Astrocyte of the spinal cord (primary cell): ENCODE data around the gene TMEM198.
A peak's percentile ranks its signal among the peaks of the same experiment; 100 is the strongest.

Experiments used
- DNase-seq: peaks from one replicate; pipeline ENCODE4 v3.0.0; 2011; ENCODE audit warnings: low read depth, low spot score
- H3K4me3 ChIP-seq: 2 replicates; pipeline ENCODE4 v1.5.1; 2011; ENCODE audit warnings: low read depth, mild to moderate bottlenecking, low read length, moderate library complexity
- in situ Hi-C: cut with HindIII; loops from 2 replicates; pipeline ENCODE4 v1.10.0; 2017; ENCODE audit warnings: low sequenced_read_pairs
- TF ChIP-seq, protein P1 (sequence below): IDR thresholded peaks from 2 replicates; pipeline ENCODE4 v1.5.1; 2012; ENCODE audit warnings: low read depth, mild to moderate bottlenecking, low read length, inconsistent platforms

The TMEM198 gene

DNA sequence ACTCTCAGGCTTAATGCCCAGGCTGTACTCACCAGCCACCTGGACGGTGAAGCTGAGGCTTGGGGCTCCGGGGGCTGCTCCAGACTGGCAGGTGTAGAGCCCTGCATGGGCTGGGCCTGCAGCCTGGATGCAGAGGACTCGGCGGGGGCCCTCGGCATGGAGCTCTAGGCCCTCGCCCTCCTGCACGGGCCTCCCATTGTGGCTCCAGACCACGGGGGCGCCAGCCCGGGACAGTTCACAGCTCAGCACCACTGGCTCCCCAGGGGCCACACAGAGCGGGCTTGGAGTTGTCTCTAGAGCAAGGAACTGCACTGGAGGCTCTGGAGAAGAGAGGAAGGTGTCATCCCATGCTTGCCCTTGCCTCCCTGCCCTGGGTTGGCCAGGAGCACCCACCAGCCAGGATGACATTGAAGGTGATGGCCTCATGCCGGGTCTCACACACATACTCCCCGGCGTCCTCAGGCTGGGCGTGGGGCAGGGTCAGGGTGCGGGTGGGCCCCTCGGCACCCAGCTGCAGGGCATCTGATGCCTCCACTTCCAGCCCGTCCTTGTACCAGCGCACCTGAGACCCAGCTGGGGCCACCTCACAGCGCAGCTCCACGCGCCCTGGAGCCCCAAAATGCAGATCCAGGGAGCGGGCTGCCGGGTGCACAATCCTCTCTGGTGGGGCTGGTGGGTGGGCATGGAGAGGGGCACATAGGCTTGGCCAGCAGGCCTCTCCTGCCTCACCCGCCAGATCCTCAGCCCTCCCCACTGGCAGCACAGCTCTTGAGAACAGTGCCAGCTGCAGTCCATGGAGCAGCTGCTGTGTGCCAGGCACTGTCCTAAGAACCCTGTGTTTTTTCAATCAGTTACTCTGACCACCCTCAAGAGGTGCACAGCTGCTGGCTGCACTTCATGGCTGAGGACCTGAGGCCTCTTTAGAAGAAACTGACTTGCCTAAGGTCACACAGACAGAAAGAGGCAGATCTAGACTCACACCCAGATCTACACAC, 14.3 kb downstream of the TMEM198 start:
- H3K4me3 ChIP-seq = no peak overlapping the region
- TF ChIP-seq, protein P1, sequence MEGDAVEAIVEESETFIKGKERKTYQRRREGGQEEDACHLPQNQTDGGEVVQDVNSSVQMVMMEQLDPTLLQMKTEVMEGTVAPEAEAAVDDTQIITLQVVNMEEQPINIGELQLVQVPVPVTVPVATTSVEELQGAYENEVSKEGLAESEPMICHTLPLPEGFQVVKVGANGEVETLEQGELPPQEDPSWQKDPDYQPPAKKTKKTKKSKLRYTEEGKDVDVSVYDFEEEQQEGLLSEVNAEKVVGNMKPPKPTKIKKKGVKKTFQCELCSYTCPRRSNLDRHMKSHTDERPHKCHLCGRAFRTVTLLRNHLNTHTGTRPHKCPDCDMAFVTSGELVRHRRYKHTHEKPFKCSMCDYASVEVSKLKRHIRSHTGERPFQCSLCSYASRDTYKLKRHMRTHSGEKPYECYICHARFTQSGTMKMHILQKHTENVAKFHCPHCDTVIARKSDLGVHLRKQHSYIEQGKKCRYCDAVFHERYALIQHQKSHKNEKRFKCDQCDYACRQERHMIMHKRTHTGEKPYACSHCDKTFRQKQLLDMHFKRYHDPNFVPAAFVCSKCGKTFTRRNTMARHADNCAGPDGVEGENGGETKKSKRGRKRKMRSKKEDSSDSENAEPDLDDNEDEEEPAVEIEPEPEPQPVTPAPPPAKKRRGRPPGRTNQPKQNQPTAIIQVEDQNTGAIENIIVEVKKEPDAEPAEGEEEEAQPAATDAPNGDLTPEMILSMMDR = no peak
- DNase-seq = no peak
- in situ Hi-C loops = no loop called here

DNA sequence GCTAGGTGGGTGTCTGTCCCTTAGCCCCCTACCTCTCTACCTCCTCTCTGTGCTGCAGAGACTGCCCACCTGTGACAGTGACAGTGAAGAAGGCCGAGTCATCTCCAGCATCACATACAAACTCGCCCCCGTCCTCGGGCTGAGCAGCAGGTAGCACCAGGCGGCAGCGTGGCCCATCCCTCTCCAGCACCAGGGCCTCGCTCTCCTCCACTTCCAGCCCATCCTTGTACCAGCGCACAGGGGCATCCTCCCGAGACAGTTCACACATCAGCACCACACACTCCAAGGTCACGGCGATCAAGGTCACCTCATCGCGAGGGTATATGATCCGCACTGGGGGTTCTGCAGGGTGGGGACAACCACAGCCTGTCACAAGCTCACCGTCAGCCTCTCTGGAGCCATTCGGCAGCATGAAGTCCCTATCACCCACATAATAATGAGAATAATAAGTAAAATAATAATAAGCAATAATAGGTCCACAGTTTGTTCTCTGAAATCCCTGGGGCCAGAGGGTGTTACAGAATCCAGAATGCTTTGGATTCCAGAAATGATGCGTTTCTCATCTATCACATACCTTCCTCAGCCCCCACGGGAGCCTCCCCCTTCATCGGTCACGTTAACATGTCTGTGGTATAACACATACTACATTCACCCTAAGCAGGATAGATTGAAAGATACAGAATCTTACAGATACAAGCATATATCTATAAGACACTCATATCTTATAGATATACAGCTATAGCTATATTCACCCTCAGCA, 15.5 kb downstream of the TMEM198 start:
- H3K4me3 ChIP-seq = no peak overlapping the region
- in situ Hi-C loops = no loop called here
- DNase-seq = no peak
- TF ChIP-seq, protein P1 = no peak

DNA sequence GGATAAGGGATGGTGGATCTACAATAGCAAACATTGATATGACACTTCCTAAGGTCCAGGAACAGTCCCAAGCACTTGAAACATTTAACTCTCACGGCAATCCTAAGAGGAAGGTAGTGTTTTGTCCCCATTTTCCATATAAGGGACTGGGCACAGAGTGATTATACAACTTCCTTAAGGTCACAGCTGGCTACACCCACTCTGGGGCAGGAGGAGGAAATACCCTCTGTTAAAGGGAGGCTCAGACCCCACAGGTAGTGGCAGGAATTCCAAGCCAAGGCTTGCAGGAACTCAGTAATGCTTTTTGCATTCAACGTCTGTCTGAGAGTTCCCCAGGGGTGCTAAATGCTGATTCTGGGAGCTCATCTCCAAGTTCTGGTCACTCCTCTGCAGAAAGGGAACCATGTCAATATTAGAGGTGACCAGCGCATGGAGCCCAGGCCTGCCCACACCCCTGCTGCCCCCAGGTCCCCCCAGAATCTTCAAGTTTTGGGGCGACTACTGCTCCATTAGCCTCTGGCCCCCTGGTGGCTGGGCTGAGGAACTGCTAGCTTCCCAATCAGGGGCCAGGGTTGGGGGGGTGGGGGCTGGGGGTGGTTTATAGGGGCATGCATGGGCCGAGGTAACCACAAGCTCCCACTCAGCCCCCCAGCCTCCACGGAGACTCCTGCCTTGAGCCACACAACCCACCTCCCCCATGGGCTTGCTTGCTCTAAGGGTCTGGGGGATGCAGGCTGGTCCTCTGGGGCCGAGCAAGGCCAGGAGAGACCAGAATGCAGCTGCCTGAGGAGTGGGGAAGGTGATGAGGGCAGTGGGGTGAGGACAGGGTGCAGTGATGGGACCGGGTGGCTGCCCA, 16.4 kb downstream of the TMEM198 start:
- DNase-seq = no peak
- TF ChIP-seq, protein P1 = peak; percentile 78
- H3K4me3 ChIP-seq = no peak overlapping the region
- in situ Hi-C loops = no loop called here

DNA sequence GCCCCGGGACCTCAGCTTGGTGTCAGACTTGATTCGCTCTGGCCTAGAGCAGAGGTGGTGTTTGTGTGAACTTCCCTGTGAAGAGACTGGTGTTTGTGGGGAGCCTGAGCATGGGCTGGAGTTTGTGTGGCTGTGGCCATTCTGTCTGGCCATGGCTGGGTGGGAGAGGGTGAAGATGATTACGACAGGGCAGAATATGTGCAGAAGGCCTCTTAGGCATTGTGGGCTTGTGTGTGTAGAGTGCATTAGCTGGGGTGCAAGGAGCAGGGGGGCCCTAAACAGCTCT, 17.0 kb downstream of the TMEM198 start:
- no peak overlapping the region for H3K4me3 ChIP-seq
- in situ Hi-C loops = no loop called here
- no peak for DNase-seq
- TF ChIP-seq, protein P1 = no peak

DNA sequence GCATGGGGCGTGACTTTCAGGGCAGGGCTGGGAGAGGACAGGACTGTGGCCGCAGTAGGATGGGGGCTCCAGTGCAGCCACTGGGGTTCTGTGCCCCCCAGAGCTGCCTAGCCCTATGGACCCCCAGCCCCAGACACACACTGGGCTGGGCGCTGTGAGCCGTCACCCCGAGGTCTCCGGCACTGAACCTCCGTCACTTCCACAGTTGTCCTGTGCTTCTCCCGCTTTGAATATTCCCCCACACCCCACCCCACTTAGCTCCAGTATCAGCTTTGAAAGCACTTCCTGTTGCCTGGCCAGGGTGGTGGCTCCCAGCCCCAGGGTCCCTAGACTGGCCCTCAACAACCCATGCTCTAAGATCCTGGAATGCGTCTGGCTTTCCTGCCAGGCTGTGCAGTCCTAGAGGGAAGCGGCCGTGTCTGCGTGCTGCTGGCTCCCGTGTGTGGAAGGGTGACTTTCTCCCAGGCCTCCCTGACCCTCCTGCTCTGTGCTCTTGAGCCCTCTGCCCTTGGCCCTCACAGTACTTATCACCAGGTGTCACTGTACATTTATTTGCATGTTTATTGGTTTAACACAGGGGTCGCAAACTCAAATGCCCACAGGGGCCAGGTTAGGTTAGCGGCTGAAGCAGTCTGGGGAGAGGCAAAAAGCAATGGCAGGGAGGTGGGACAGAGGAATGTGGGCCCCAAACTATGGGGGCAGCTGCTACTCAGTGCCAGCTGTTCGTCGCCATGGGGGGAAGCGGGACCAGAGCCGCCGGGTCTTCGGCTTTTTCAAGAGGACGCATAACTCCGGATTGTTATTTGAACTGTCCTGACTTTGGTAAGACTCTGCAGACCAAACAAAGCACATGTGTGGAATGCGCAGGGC, 17.6 kb downstream of the TMEM198 start:
- TF ChIP-seq, protein P1 = no peak
- in situ Hi-C loops = no loop called here
- no peak for DNase-seq
- H3K4me3 ChIP-seq = no peak overlapping the region
